ENCODE results near the gene GLYATL2.

GLYATL2 gene

DNA sequence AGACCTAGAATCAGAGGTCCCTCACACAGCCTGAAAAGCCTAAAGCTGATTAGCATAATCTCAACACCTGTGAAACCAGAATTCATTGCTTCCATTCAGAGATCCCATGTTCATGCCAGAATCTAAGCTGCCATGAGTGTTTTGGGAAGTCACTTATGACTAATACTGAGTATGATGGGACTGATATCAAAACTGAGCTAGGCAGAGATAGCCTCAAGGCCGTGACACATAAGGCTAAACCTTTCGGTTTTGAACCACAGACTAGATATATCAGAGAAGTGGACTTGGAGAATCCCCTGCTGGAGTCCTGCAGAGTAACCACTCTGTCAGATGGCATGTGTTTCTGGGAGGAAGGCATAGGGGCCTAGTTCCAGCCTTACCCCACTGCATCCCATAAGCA is 23.1 kb upstream of the GLYATL2 start:
- TF ChIP-seq, protein P1, sequence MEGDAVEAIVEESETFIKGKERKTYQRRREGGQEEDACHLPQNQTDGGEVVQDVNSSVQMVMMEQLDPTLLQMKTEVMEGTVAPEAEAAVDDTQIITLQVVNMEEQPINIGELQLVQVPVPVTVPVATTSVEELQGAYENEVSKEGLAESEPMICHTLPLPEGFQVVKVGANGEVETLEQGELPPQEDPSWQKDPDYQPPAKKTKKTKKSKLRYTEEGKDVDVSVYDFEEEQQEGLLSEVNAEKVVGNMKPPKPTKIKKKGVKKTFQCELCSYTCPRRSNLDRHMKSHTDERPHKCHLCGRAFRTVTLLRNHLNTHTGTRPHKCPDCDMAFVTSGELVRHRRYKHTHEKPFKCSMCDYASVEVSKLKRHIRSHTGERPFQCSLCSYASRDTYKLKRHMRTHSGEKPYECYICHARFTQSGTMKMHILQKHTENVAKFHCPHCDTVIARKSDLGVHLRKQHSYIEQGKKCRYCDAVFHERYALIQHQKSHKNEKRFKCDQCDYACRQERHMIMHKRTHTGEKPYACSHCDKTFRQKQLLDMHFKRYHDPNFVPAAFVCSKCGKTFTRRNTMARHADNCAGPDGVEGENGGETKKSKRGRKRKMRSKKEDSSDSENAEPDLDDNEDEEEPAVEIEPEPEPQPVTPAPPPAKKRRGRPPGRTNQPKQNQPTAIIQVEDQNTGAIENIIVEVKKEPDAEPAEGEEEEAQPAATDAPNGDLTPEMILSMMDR (IDR thresholded peaks at IDR 0.05): no peak
- Mint-ChIP-seq H3K4me1 (no peaks in the 10 kb centered on the region), H3K27me3 (ENCODE audit: low read depth, poor library complexity) (no peaks in the 10 kb centered on the region), H3K4me3 (no peak overlapping the region), H3K9me3 (peaks cover 66% of the 10 kb centered on the region), H3K27ac (no peak overlapping the region), H3K36me3 (ENCODE audit: low read depth) (peaks cover 6% of the 10 kb centered on the region)
- no peak for DNase-seq

DNA sequence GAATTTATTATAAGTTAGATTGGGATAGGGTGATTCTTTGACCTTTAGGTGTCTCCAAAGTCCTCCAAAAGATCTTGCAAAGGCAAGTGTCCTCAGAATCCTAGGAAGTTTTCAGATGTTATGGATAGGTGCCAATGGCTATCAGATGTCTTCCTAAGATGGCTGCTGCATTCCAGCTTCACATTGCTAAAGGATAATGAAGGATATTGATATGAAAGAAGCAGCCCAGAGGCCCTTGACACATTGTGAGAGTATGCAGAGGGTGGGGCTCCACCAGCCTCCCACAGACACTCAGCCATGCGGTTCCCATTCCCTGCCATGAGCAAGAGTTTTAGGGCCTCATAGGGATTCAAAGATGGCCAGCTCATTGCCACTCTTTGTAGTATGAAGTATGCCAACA is 22.3 kb upstream of the GLYATL2 start:
- no peaks in the 10 kb centered on the region for H3K4me1 Mint-ChIP-seq
- no peak for DNase-seq
- no peak overlapping the region for H3K27ac Mint-ChIP-seq
- H3K27me3 Mint-ChIP-seq (ENCODE audit: low read depth, poor library complexity): no peaks in the 10 kb centered on the region
- no peak overlapping the region for H3K4me3 Mint-ChIP-seq
- peaks cover 6% of the 10 kb centered on the region for H3K36me3 Mint-ChIP-seq (ENCODE audit: low read depth)
- H3K9me3 Mint-ChIP-seq: peaks cover 66% of the 10 kb centered on the region
- TF ChIP-seq, protein P1 (IDR thresholded peaks at IDR 0.05): no peak

GRCh38 chr11:58864335-58864734 is 19.8 kb upstream of the GLYATL2 start:
- H3K36me3 Mint-ChIP-seq (ENCODE audit: low read depth): peaks cover 6% of the 10 kb centered on the region
- no peaks in the 10 kb centered on the region for H3K27me3 Mint-ChIP-seq (ENCODE audit: low read depth, poor library complexity)
- H3K4me3 Mint-ChIP-seq: no peak overlapping the region
- no peaks in the 10 kb centered on the region for H3K4me1 Mint-ChIP-seq
- TF ChIP-seq, protein P1 (IDR thresholded peaks at IDR 0.05): no peak
- H3K9me3 Mint-ChIP-seq: peaks cover 72% of the 10 kb centered on the region
- no peak overlapping the region for H3K27ac Mint-ChIP-seq
- DNase-seq: no peak

DNA sequence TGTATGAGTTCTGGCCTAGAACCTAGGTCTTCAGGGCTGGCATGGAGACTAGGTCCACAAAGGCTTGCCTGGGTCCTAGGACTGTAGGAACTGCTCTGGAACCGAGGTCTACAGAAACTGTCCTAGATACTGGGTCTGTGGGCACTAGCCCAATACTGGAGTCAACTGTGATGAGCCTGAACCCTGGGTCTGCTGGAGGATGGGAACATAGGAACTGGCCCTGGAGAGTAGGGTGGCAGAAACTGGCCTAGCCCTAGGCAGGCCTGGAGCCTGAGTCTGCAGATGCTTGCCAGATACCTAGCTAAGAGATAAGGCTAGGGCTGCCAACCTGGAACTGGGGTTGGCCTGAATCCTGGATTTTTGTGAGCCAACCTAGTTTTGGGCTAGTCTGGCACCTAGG is 19.2 kb upstream of the GLYATL2 start:
- DNase-seq: no peak
- no peaks in the 10 kb centered on the region for H3K4me1 Mint-ChIP-seq
- H3K27ac Mint-ChIP-seq: no peak overlapping the region
- no peaks in the 10 kb centered on the region for H3K27me3 Mint-ChIP-seq (ENCODE audit: low read depth, poor library complexity)
- peaks cover 6% of the 10 kb centered on the region for H3K36me3 Mint-ChIP-seq (ENCODE audit: low read depth)
- peaks cover 71% of the 10 kb centered on the region for H3K9me3 Mint-ChIP-seq
- TF ChIP-seq, protein P1 (IDR thresholded peaks at IDR 0.05): no peak
- H3K4me3 Mint-ChIP-seq: no peak overlapping the region

GRCh38 chr11:58861533-58861932 is 17.0 kb upstream of the GLYATL2 start:
- H3K4me1 Mint-ChIP-seq: no peaks in the 10 kb centered on the region
- TF ChIP-seq, protein P1 (IDR thresholded peaks at IDR 0.05): no peak

DNA sequence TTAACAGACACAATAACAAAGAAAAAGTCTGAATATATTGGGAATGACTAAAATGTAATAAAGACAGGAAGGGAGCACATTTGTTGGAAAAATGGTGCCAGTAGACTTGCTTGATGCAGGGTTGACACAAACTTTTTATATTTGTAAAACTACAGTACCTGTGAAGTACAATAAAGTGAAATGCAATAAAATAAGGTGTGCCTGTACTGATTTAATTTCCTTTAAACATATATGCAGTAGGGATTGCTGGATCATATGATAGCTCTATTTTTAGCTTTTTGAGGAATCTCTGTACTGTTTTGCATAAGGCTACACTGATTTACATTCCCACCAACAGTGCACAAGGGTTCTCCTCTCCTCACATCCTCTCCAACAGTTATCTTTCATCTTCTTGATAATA is 12.3 kb upstream of the GLYATL2 start:
- H3K36me3 Mint-ChIP-seq (ENCODE audit: low read depth): no peaks in the 10 kb centered on the region
- peaks cover 60% of the 10 kb centered on the region for H3K9me3 Mint-ChIP-seq
- no peak overlapping the region for H3K27ac Mint-ChIP-seq
- H3K4me1 Mint-ChIP-seq: no peaks in the 10 kb centered on the region
- no peak overlapping the region for H3K4me3 Mint-ChIP-seq
- DNase-seq: no peak
- peaks cover 2% of the 10 kb centered on the region for H3K27me3 Mint-ChIP-seq (ENCODE audit: low read depth, poor library complexity)
- TF ChIP-seq, protein P1 (IDR thresholded peaks at IDR 0.05): no peak

More at GRCh38 chr11:58861533-58861932, 17.0 kb upstream of the GLYATL2 start:
- Mint-ChIP-seq H3K27ac (no peak overlapping the region), H3K27me3 (ENCODE audit: low read depth, poor library complexity) (no peaks in the 10 kb centered on the region), H3K9me3 (peaks cover 72% of the 10 kb centered on the region), H3K36me3 (ENCODE audit: low read depth) (peaks cover 6% of the 10 kb centered on the region), H3K4me3 (no peak overlapping the region)
- DNase-seq: no peak
